ENCODE results near the gene EXOC4. TPM values are rescaled to one million over a fixed set of nuclear protein-coding genes. Genes with fewer than 3 reads are reported as not detected.

Gene EXOC4
- total RNA-seq, 4 donors from 2014 or later: 60.0 to 187 (median 80.1) TPM

- H3K4me1 ChIP-seq: no peaks in the 10 kb centered on the region
- no peak overlapping the region for H3K27ac ChIP-seq
- DNase-seq (ENCODE audit: low spot score in 2 of 2): no peak
- no peaks in the 10 kb centered on the region for H3K9me3 ChIP-seq
- no peaks in the 10 kb centered on the region for H3K27me3 ChIP-seq
- H3K4me3 ChIP-seq: no peak overlapping the region
- TF ChIP-seq EP300 (IDR thresholded peaks at IDR 0.05): no peak
- TF ChIP-seq, protein P1, sequence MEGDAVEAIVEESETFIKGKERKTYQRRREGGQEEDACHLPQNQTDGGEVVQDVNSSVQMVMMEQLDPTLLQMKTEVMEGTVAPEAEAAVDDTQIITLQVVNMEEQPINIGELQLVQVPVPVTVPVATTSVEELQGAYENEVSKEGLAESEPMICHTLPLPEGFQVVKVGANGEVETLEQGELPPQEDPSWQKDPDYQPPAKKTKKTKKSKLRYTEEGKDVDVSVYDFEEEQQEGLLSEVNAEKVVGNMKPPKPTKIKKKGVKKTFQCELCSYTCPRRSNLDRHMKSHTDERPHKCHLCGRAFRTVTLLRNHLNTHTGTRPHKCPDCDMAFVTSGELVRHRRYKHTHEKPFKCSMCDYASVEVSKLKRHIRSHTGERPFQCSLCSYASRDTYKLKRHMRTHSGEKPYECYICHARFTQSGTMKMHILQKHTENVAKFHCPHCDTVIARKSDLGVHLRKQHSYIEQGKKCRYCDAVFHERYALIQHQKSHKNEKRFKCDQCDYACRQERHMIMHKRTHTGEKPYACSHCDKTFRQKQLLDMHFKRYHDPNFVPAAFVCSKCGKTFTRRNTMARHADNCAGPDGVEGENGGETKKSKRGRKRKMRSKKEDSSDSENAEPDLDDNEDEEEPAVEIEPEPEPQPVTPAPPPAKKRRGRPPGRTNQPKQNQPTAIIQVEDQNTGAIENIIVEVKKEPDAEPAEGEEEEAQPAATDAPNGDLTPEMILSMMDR (IDR thresholded peaks at IDR 0.05): no peak
- TF ChIP-seq POLR2AphosphoS5 (IDR thresholded peaks at IDR 0.05): no peak
- TF ChIP-seq POLR2A (IDR thresholded peaks at IDR 0.05): no peak
- no peaks in the 10 kb centered on the region for H3K36me3 ChIP-seq
- WGBS: 94% methylated on average over 6 of the region's 6 CpGs
Observed at GRCh38 chr7:133556553-133556952, 303.7 kb downstream of the EXOC4 start.

GRCh38 chr7:133560900-133561299 lies 308.0 kb downstream of the EXOC4 start:
- Histone ChIP-seq H3K4me1 (no peaks in the 10 kb centered on the region), H3K27me3 (no peaks in the 10 kb centered on the region), H3K4me3 (no peak overlapping the region), H3K9me3 (no peaks in the 10 kb centered on the region), H3K27ac (no peak overlapping the region), H3K36me3 (no peaks in the 10 kb centered on the region)
- TF ChIP-seq POLR2A (IDR thresholded peaks at IDR 0.05) (no peak), POLR2AphosphoS5 (IDR thresholded peaks at IDR 0.05) (no peak), EP300 (IDR thresholded peaks at IDR 0.05) (no peak)
- TF ChIP-seq, protein P1 (IDR thresholded peaks at IDR 0.05): no peak
- no peak for DNase-seq (ENCODE audit: low spot score in 2 of 2)
- whole genome bisulfite sequencing: 98% methylated on average over 2 of the region's 2 CpGs

DNA sequence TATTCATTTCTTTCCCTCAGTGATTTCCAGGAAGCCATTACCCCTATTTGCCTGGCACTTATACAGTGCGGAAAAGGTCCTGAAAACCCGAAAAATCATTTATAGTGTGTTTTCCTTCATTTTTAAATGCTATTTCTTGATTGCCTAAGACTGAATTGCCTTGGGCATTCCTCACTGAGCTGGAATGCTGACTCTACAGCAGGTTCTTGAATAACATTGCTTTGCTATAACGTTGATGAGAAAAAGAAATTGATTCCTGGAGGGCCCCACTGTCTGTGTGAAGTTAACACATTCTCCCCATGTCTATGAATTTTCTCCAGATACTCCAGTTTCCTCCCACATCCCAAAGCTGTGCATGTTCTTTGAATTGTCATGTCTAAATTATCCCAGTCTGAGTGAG lies 308.5 kb downstream of the EXOC4 start:
- WGBS: 85% methylated on average over 3 of the region's 3 CpGs

DNA sequence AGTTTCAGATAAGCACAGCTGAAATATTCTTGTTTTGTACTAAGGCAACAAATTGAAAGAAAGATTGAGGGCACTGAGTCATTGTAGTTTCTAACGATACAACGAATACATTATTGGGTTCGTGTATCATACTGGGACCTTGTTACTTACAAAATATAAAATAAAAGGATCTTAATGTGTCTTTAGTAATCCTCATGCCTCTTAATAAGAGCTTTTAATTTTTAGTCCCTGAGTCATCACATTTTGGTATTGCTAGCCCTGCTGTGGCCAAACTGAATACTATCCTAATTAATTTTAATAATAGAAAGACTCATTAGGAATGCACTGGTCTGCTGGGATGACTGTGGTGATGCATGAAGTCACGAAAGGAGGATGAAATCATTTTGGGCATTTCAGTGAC lies 309.7 kb downstream of the EXOC4 start:
- Histone ChIP-seq H3K4me3 (no peak overlapping the region), H3K9me3 (no peaks in the 10 kb centered on the region), H3K27ac (no peak overlapping the region), H3K36me3 (no peaks in the 10 kb centered on the region), H3K4me1 (no peaks in the 10 kb centered on the region), H3K27me3 (no peaks in the 10 kb centered on the region)
- WGBS: 80% methylated on average over 4 of the region's 4 CpGs
- no peak for TF ChIP-seq EP300 (IDR thresholded peaks at IDR 0.05)
- TF ChIP-seq, protein P1 (IDR thresholded peaks at IDR 0.05): no peak
- TF ChIP-seq POLR2AphosphoS5 (IDR thresholded peaks at IDR 0.05): no peak
- no peak for TF ChIP-seq POLR2A (IDR thresholded peaks at IDR 0.05)
- no peak for DNase-seq (ENCODE audit: low spot score in 2 of 2)

More for the DNA sequence above, 308.5 kb downstream of the EXOC4 start:
- no peak for TF ChIP-seq POLR2AphosphoS5 (IDR thresholded peaks at IDR 0.05)
- TF ChIP-seq, protein P1 (IDR thresholded peaks at IDR 0.05): no peak
- no peak for TF ChIP-seq EP300 (IDR thresholded peaks at IDR 0.05)
- no peak for TF ChIP-seq POLR2A (IDR thresholded peaks at IDR 0.05)
- no peak for DNase-seq (ENCODE audit: low spot score in 2 of 2)
- Histone ChIP-seq H3K27me3 (no peaks in the 10 kb centered on the region), H3K9me3 (no peaks in the 10 kb centered on the region), H3K4me3 (no peak overlapping the region), H3K36me3 (no peaks in the 10 kb centered on the region), H3K4me1 (no peaks in the 10 kb centered on the region), H3K27ac (no peak overlapping the region)

DNA sequence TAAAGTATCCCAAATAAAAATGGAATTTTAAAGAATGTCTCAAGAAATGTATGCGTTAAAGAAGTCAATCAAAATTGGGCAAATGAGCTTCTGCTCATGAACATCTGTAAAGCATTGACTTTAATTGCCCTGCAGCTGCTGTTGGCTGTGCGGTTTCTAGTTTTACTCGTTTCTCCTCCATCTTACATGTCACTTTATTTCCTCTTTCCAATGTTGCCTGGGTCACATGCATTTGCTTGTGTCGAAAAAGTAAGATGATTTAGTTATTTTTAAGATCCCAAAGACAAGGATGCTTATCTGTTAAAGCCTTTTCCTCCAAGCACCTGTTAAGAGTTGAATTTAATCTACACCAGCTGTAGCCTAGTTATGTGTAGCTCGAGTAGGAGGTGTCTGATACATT lies 310.4 kb downstream of the EXOC4 start:
- Histone ChIP-seq H3K4me3 (no peak overlapping the region), H3K27me3 (no peaks in the 10 kb centered on the region), H3K4me1 (no peaks in the 10 kb centered on the region), H3K27ac (no peak overlapping the region), H3K9me3 (no peaks in the 10 kb centered on the region), H3K36me3 (no peaks in the 10 kb centered on the region)
- TF ChIP-seq EP300 (IDR thresholded peaks at IDR 0.05) (no peak), POLR2AphosphoS5 (IDR thresholded peaks at IDR 0.05) (no peak), POLR2A (IDR thresholded peaks at IDR 0.05) (no peak)
- TF ChIP-seq, protein P1 (IDR thresholded peaks at IDR 0.05): no peak
- 74% methylated on average over 5 of the region's 5 CpGs for WGBS
- no peak for DNase-seq (ENCODE audit: low spot score in 2 of 2)
